Measurements from ENCODE around the gene CDAN1.

Gene CDAN1

GRCh38 chr15:42695527-42696071 lies 41.3 kb downstream of the CDAN1 start:
- H3K4me3 ChIP-seq (ENCODE audit: low read depth, low read length): no peak overlapping the region
- no peak for DNase-seq (ENCODE audit: low read depth, low spot score)
- ChIA-PET POLR2A (no interaction called here), CTCF (interaction anchor here (1.2 to 1.5 kb wide), 3 partner anchors 8 to 19 kb away, joined by 3 to 7 read pairs (median 6); no protein-coding TSS in a partner anchor)
- TF ChIP-seq, protein P1, sequence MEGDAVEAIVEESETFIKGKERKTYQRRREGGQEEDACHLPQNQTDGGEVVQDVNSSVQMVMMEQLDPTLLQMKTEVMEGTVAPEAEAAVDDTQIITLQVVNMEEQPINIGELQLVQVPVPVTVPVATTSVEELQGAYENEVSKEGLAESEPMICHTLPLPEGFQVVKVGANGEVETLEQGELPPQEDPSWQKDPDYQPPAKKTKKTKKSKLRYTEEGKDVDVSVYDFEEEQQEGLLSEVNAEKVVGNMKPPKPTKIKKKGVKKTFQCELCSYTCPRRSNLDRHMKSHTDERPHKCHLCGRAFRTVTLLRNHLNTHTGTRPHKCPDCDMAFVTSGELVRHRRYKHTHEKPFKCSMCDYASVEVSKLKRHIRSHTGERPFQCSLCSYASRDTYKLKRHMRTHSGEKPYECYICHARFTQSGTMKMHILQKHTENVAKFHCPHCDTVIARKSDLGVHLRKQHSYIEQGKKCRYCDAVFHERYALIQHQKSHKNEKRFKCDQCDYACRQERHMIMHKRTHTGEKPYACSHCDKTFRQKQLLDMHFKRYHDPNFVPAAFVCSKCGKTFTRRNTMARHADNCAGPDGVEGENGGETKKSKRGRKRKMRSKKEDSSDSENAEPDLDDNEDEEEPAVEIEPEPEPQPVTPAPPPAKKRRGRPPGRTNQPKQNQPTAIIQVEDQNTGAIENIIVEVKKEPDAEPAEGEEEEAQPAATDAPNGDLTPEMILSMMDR (IDR thresholded peaks at IDR 0.05; ENCODE audit: insufficient read depth, low read length, missing control alignments): no peak

DNA sequence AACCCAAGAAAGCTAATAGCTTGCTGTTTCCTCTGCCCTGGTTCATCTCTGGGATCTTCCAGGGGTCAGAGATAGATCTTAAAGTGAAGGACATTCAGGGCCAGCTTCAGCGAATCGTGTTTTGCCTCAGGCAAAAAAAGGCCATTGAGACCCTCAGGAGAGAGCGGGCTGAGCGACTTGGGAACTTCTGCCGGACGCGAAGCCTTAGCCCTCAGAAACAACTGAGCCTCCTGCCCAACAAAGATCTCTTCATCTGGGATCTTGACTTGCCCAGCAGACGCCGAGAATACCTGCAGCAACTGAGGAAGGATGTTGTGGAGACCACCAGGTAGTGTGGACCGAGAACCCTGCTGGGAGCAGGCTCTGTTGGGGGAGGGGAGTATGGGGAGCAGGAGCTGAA lies 42.5 kb downstream of the CDAN1 start:
- POLR2A ChIA-PET: no interaction called here
- no peak overlapping the region for H3K4me3 ChIP-seq (ENCODE audit: low read depth, low read length)
- no peak for DNase-seq (ENCODE audit: low read depth, low spot score)
- CTCF ChIA-PET: interaction anchor here (1.2 to 1.5 kb wide), 3 partner anchors 9 to 20 kb away, joined by 3 to 7 read pairs (median 6); no protein-coding TSS in a partner anchor
- TF ChIP-seq, protein P1 (IDR thresholded peaks at IDR 0.05; ENCODE audit: insufficient read depth, low read length, missing control alignments): no peak

GRCh38 chr15:42693942-42694341 lies 43.0 kb downstream of the CDAN1 start:
- no peak overlapping the region for H3K4me3 ChIP-seq (ENCODE audit: low read depth, low read length)
- no peak for DNase-seq (ENCODE audit: low read depth, low spot score)
- CTCF ChIA-PET: no interaction called here
- POLR2A ChIA-PET: no interaction called here
- TF ChIP-seq, protein P1 (IDR thresholded peaks at IDR 0.05; ENCODE audit: insufficient read depth, low read length, missing control alignments): no peak

- DNase-seq (ENCODE audit: low read depth, low spot score): no peak
- ChIA-PET CTCF (interaction anchor here (0.7 kb wide), 1 partner anchor 13 kb away, joined by 3 read pairs; no protein-coding TSS in a partner anchor), POLR2A (no interaction called here)
- TF ChIP-seq, protein P1 (IDR thresholded peaks at IDR 0.05; ENCODE audit: insufficient read depth, low read length, missing control alignments): no peak
- no peak overlapping the region for H3K4me3 ChIP-seq (ENCODE audit: low read depth, low read length)
Measured at GRCh38 chr15:42693496-42693895, 43.4 kb downstream of the CDAN1 start.

DNA sequence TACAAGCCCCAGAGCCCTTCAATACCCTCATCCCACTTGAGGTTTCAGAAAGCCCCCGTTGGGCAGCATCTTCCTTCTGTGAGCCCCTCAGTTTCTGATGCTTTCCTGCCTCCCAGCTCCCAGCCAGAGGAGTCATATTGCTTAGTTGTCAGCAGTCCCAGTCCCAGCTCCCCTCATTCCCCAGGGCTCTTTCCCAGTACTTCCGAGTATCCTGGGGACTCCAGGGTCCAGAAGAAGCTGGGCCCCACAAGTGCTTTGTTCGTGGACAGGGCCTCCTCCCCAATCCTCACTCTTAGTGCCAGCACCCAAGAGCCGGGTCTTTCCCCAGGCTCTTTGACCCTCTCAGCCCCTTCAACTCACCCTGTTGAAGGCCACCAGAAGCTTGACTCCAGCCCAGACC lies 43.9 kb downstream of the CDAN1 start:
- ChIA-PET CTCF (interaction anchor here (0.7 kb wide), 1 partner anchor 13 kb away, joined by 3 read pairs; no protein-coding TSS in a partner anchor), POLR2A (no interaction called here)
- TF ChIP-seq, protein P1 (IDR thresholded peaks at IDR 0.05; ENCODE audit: insufficient read depth, low read length, missing control alignments): no peak
- no peak overlapping the region for H3K4me3 ChIP-seq (ENCODE audit: low read depth, low read length)
- DNase-seq (ENCODE audit: low read depth, low spot score): no peak

- TF ChIP-seq, protein P1 (IDR thresholded peaks at IDR 0.05; ENCODE audit: insufficient read depth, low read length, missing control alignments): no peak
- CTCF ChIA-PET: no interaction called here
- no peak for DNase-seq (ENCODE audit: low read depth, low spot score)
- POLR2A ChIA-PET: no interaction called here
- no peak overlapping the region for H3K4me3 ChIP-seq (ENCODE audit: low read depth, low read length)
Measured at GRCh38 chr15:42692536-42692935, 44.4 kb downstream of the CDAN1 start.
